Activated CD4-positive, CD25-positive, alpha-beta regulatory T cell treated with anti-CD3 and anti-CD28 coated beads, Interleukin-2, amount 50 U/mL, for 24 hours (primary cell): ENCODE data around the gene ZNF559.

Source experiments
- ATAC-seq, 2 donors: fragments of 150-1000 bp; cut with Tn5 transposase; one replicate each; pipeline ENCODE4 v1.10.0; 2021; ENCODE audit warnings: mild to moderate bottlenecking in 1 of 2, moderate library complexity in 1 of 2

The ZNF559 gene

GRCh38 chr19:9354651-9355050 lies 30.7 kb downstream of the ZNF559 start:
- ATAC-seq: no peak

- ATAC-seq: no peak
These were observed 38.9 kb downstream of the ZNF559 start, which contains the start of gene ZNF177 for GRCh38 chr19:9362905-9363304. TSS of gene ZNF177 (plus strand) at chr19:9363013. CDS start at chr19:9378312, 15,299 bp downstream.

GRCh38 chr19:9370738-9371619 lies 47.0 kb downstream of the ZNF559 start:
- no peak for ATAC-seq

GRCh38 chr19:9381361-9381785 lies 57.4 kb downstream of the ZNF559 start:
- no peak for ATAC-seq
